CD4-positive, alpha-beta T cell treated with Interleukin-17A for 4 hours (primary cell): Measurements from ENCODE around the gene RBM42.
"Not testable (repeated sequence)": the region's sequence is repeated elsewhere in the genome, so short reads cannot be mapped to it uniquely, and the experiment has no call there.

ENCODE experiments used
- DNase-seq: peaks from one replicate; pipeline ENCODE4 v3.0.0-alpha.2; 2020; ENCODE audit warnings: mixed read lengths

RBM42 gene, protein sequence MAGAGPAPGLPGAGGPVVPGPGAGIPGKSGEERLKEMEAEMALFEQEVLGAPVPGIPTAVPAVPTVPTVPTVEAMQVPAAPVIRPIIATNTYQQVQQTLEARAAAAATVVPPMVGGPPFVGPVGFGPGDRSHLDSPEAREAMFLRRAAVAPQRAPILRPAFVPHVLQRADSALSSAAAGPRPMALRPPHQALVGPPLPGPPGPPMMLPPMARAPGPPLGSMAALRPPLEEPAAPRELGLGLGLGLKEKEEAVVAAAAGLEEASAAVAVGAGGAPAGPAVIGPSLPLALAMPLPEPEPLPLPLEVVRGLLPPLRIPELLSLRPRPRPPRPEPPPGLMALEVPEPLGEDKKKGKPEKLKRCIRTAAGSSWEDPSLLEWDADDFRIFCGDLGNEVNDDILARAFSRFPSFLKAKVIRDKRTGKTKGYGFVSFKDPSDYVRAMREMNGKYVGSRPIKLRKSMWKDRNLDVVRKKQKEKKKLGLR

DNA sequence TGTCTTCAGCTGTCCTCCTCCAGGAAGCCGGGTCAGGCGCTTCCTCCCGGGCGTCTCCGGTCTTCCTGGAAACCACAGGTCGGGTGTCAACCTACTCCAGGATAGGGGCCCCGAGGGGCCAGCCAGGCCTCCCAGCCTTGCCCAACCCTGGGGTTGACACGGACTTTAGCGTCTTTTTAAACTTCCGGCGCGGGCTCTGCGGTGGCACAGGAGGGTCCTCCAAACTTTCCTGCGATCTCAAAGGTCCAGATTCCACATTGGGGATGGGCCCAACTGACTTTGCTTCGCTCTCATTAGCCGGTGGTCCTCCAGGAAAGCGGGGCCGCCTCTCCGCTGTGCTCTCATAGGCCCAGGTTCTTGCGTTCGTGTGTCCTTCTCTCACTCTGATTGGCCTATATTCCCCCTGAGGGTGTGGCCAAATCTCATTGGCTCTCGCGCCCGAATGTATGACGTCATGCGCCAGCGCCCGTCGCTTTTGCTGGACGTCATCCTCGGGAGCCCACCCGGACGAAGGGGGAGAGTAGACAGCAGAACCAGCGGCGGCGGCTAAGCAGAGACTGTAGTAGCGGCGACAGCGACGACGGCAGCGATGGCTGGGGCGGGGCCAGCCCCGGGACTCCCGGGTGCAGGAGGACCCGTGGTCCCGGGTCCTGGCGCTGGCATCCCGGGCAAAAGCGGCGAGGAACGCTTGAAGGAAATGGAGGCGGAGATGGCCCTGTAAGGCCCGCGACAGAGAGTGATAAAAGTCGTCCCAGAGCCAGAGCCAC is at the start of gene RBM42:
Gene RBM42, plus strand, starts transcription at position 472 of the 767 bp plus-strand sequence. Its CDS starts 118 bp downstream, at position 590.
- DNase-seq, result peak; percentile 95

DNA sequence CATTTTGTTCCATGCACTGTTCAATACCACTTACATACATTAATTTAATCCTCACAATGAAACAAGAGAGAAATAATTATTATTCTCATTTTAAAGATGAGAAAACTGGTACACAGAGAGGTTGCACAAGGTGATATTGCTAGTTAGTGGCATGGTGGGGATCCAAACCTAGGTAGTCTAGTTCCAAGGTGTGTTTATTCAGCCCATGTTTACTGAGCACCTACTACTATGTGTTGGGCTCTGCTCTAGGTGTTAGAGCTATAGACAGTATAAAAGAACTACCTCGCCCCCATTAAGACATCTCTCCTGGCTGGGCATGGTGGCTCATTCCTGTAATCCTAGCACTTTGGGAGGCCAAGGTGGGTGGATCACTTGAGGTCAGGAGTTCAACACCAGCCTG is 46.1 kb upstream of the RBM42 start:
- no peak for DNase-seq

DNA sequence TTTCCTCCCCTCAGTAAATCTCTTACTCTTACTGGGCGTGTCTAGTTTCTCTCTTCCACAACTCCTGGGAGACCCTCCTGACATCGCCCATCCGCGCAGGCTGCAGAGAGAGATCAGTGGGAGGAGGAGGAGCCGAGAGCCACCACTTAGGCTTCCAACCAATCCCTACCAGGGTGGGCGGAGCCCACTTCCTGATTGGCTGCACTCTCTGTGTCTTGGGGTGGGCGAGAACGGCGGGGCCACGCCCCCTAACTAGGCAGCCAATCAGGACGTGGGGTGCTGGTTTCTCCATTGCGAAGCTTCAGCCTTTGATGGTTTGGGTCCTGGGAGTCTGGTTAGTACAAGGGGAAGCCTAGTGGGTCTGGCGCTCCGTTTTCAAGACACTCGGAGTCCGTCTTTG is 43.0 kb upstream of the RBM42 start, which contains the start of gene PMIS2:
Gene PMIS2, plus strand, starts transcription at position 326 of the 400 bp plus-strand sequence. CDS start 87 bp downstream, outside the sequence.
- DNase-seq, result no peak

DNA sequence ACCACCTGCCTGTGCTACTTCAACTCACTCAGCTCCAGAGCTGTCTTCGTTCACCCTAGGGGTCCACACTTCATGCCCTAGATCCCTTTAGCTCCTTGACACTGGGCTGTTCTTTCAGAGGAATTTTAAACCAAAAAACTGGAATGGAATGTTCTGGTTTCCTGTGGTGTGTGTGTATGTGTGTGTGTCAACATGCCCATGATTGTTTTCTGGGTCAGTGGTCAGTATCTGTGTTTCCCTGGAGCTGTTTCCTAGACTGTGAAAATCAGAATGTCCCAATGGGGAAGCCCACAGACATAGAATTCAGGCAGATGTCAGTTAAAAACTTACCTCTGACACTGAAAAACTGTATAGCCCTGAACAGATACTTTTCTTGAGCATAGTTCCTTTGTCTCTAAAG is 41.5 kb upstream of the RBM42 start:
- DNase-seq, result no peak

DNA sequence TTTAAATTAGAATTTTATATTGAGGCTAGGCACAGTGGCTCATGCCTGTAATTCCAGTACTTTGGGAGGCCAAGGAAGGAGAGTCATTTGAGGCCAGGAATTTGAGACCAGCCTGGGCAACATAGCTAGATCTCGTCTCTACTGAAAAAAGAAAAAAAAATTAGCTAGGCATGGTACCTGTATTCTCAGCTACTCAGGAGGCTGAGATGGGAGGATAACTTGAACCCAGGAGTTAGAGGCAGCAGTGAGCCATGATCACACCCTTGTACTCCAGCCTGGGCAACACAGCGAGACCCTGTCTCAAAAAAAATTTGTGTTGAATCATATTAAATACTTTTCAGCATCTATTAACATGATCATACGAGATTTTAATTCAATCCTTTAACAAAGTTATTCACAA is 38.0 kb upstream of the RBM42 start:
- DNase-seq, result no peak

DNA sequence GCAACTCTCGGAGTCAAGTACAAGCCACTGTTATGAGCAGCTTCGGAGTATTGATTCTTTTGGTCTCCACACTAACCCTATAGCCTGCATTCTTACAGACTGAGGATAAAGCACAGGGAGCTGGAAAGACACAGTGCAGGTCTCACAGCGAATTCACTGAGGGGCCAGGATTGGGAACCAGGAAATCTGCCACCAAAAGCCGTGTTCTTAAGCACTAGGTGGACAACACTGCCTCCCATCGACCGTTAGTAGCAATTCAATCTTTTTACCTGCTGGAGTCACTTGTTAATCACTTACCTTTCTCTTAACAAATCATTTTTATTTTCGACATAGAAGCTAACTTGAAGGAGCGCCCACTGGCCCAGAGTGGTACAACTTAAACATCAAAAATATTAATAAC is 36.6 kb upstream of the RBM42 start:
- peak; percentile 42 for DNase-seq

DNA sequence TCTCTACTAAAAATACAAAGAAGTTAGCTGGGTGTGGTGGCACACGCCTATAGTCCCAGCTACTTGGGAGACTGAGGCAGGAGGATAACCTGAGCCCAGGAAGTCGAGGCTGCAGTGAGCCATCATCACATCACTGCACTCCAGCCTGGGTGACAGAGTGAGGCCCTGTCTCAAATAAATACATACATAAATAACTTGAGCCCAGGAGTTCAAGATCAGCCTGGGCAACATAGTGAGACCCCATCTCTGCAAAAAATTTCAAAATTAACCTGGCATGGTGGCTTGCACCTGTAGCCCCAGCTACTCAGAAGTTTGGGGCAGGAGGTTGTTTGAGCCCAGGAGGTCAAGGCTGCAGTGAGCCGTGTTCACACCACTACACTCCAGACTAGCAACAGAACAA is 33.8 kb upstream of the RBM42 start:
- not testable (repeated sequence) for DNase-seq

DNA sequence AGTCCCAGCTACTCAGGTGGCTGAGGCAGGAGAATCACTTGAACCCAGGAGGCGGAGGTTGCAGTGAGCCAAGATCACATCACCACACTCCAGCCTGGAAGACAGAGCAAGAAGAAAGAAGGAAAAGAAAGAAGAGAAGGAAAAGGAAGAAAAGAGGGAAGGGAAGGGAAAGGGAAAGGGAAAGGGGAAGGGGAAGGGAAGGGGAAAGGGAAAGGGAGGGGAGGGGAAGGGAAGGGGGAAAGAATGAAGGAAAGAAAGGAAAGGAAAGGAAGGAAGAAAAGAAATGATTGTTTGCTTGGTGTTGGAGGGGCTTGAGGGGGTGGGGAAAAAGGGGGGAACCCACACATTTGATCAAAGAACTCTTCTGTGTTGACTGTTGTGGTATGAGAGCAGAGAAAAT is 32.9 kb upstream of the RBM42 start:
- DNase-seq, result no peak

DNA sequence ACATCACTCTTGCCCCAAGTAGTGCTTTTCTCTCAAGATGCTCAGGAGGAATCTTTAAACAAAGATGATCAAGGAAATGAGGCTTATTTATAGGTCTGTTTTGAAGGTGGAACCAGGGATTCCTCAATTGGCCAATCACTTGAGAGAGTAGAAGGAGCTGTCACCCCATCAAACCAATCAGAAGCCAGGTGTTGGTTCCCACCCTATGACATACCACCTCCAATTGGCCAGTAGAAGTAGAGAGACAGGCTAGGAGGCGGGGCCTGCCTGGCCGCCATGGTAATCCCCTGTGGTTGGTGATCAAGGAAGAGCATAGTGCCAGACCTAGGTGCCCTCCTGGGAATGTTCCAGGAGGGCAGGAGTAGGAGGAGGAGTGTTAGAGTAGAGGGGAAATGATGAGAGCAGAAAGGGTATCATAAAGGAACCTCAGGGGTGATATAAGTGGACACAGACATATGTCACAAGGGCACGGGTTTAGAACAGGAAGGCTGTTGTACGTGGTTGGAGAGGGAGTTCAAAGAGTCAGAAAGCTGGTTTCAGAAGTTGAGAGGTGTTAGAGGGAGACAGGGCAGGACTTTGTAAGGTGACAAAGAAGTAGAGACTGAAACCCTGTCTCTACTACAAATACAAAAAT is 32.4 kb upstream of the RBM42 start:
- DNase-seq, result no peak

DNA sequence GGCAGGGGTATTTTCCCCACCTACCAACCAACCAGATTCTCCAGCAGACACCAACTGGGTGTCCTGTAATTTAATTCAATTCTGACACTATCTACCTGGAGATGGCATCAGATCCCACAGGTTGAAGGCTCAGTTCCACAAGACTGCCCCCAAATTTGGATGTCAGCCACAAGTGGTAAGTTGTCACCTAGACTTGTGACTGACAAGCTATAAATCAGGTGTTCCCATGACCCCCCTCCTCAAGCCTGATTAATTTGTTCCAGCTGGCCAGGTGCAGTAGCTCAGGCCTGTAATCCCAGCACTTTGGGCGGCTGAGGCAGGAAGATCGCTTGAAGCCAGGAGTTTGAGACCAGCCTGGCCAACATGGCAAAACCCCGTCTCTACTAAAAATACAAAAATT is 26.9 kb upstream of the RBM42 start:
- DNase-seq, result no peak

DNA sequence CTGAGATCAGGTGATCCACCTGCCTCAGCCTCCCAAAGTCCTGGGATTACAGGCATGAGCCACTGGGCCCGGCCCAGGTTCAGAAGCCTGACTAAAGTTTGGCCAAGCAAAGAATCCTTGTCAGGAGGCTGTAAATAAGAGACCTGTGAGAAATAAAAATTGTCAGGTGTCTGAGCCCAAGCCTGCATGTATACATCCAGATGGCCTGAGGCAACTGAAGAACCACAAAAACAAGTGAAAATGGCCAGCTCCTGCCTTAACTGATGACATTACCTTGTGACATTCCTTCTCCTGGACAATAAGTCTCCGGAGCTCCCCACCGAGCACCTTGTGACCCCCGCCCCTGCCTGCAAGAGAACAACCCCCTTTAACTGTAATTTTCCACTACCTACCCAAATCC is 24.4 kb upstream of the RBM42 start:
- DNase-seq, result not testable (repeated sequence)

DNA sequence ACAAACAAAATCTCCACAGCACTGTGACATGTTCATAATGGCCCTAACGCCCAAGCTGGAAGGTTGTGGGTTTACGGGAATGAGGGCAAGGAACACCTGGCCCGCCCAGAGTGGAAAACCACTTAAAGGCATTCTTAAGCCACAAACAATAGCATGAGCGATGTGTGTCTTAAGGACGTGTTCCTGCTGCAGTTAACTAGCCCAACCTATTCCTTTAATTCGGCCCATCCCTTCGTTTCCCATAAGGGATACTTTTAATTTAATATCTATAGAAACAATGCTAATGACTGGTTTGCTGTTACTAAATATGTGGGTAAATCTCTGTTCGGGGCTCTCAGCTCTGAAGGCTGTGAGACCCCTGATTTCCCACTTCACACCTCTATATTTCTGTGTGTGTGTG is 21.7 kb upstream of the RBM42 start:
- not testable (repeated sequence) for DNase-seq

DNA sequence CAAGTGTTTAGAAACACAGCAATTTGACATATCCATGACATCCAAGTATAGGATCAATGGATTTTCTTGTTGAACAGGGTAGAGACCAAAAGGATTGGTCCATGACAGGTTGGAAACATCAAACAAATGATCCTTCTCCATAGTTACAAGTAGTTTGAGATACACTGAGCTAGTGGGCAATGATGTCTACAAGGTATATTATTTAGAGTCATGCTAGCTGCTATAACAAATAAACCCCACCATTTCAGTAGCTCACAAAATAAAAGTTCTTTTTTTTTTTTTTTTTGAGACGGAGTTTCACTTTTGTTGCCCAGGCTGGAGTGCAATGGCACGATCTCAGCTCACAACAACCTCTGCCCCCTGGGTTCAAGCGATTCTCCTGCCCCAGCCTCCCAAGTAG is 21.2 kb upstream of the RBM42 start:
- no peak for DNase-seq

DNA sequence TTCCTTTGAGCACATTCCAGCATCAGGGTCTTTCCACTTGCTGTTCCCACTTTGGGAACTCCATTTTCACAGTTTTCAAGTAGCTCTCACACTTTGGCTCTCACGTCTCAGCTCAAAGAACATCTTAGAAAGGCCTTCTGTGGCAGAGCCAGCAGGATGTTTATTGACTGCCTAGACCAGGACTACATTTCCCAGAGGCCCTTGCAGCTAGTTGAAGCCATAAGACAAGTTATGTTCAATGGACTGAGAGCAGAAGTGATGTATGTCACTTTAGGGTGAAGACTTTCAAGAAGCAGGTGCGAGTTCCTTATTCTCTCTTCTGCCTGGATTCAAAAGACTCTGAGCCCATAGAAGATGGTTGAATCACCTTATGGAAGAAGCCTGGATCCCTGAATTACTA is 20.6 kb upstream of the RBM42 start:
- no peak for DNase-seq

DNA sequence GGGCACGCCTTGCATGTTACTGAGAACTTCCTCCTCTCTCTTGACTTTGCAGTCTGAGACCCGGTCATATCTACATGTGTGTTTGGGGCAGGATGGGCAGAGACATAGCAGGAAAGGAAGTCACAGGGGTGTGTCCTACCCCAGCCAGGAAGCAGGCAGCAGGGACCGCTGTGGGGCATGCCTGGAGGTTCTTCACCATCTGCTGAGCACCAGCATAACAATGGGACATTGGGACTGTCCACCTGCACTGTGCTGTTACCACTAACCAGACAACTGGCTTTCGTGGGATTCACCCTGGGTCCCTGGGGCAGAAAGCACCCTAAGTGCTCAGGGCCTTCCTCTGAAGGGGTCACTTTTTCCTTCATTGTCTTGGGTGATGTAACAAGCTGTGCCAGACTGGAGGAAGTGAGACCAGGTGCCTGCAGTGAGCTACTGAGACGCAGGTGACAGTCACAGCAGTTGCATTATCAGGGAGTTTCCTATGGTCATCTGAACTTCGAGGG is 18.9 kb upstream of the RBM42 start:
- peak; percentile 53 for DNase-seq

DNA sequence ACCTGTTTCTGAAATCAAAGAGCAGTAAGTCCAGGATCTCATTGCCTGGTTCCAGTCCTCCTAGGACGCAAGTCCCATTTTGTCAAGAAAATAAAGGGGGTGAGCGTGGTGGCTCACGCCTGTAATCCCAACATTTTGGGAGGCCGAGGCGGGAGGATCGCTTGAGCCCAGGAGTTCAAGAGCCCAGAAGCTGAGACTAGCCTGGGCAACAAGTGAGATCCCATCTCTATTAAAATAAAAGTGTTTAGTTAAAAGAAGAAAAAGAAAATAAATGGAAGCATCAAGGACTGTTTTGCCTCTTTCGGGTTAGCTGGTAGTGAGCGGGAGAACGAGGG is 16.6 kb upstream of the RBM42 start:
- DNase-seq, result no peak

DNA sequence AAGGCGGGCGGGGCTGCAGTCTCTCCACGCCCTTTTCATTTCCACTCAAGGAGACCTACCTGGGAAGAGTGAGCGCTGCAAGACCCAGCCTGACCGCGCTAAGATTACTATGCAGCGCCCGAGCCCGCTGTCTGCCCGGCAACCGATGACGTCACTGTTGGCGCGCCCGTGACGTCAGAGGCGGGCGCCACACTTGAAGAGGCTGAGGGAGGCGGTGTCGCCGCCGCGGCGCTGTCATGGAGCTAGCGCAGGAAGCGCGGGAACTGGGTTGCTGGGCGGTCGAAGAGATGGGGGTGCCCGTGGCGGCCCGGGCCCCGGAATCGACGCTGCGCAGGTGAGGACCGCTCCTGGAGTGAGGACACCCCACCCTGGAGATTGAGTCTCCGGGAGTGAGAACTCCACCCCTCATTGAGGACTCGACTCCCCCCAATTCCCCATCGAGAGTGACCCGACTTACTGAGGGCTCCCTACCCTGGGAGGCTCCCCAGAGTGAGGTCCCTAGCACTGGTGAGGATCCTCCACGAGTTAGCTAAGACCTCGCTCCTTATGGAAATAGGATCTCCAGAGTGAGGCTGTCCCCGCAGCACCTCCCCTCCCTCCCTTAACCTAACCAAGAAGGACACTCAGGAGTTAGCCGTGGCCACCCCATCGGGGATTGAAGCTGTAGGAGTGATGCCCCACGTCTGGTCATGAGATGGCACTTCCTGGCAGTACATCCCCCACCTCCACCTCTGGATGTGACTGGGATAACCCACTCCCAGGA is 16.1 kb upstream of the RBM42 start, which contains the start of gene HAUS5:
Gene HAUS5, plus strand, starts transcription at position 177 of the 763 bp plus-strand sequence. Its CDS starts 60 bp downstream, at position 237.
- DNase-seq, result peak; percentile 94

DNA sequence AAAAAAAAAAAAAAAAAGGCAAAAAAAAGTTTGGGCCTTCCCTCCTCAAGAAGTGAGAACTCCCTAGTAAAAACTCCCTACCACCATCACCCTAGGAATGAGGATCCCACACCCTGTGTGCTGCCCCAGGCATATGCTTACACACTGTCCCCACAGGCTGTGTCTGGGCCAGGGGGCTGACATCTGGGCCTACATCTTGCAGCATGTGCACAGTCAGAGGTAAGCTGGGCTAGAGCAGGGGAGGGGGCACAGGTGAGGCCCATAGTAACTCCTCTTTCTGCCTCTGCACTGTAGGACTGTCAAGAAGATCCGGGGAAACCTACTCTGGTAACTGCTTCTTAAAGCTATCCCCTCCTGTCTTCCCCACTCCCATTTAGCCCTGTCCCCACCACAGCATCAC is 15.3 kb upstream of the RBM42 start:
- DNase-seq, result no peak

DNA sequence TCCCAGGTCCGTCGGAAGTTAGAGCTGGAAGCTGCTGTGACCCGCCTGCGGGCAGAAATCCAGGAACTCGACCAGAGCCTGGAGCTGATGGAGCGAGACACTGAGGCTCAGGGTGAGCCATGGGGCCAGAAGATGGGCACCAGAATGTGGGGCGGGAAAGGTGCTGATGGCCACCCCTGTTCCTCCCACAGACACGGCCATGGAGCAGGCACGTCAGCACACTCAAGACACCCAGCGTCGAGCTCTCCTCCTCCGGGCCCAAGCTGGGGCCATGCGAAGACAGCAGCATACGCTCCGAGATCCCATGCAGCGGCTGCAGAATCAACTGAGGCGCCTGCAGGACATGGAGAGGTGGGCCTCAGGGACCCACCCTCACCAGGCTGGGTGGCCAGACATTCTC is 13.8 kb upstream of the RBM42 start:
- no peak for DNase-seq

DNA sequence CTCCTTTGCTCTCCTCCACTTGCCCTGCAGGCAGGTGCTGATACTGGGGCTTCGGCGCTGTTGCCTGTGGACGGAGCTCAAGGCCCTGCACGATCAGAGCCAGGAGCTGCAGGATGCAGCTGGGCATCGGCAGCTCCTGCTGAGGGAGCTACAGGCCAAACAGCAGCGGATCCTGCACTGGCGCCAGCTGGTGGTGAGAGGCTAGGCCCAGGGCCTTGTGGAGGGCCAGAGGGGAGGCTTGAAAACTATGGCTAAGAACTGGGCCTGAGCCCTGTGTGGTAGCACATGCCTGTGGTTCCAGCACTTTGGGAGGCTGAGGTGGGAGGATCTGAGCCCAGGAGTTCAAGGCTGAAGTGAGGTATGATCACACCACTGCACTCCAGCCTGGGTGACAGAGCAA is 10.0 kb upstream of the RBM42 start:
- no peak for DNase-seq

DNA sequence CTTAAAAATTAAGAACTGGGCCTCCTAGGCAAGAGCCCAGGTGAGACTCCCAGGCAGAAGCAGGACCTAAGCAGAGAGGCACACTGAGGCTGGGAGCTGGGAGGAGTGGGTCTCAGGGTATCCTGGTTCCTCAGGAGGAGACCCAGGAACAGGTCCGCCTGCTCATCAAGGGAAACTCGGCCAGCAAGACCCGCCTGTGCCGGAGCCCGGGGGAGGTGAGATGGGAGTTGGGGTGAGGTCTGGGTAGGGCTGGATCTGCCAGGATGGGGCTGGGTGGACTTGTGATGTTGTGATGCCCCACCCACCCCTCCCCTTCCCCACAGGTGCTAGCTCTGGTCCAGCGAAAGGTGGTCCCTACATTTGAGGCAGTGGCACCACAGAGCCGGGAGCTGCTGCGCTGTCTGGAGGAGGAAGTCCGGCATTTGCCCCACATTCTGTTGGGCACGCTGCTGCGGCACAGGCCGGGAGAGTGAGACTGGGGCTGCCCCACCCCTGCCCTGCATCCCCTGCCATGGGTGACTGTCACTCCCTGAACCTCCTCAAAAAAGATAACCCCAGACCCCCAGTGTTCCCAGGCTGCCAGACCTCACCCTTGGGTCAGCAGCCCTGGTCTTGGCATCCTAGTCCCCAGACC is 9.4 kb upstream of the RBM42 start:
- DNase-seq, result no peak

DNA sequence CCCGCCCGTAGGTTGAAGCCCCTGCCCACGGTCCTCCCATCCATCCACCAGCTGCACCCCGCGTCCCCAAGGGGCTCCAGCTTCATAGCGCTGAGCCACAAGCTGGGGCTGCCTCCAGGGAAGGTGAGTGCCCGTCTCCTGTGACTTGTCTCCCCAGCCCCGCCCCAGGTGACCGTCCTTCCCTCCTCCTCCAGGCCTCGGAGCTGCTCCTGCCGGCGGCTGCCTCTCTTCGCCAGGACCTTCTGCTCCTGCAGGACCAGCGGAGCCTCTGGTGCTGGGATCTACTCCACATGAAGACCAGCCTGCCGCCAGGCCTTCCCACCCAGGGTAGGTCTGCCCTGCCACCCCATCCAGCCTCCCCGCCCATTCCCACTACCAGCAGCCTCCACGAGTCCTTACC is 8.8 kb upstream of the RBM42 start:
- no peak for DNase-seq
